ENCODE data around the gene KLHDC4.
"Not testable (repeated sequence)": the region's sequence is repeated elsewhere in the genome, so short reads cannot be mapped to it uniquely, and the experiment has no call there.

The KLHDC4 gene

DNA sequence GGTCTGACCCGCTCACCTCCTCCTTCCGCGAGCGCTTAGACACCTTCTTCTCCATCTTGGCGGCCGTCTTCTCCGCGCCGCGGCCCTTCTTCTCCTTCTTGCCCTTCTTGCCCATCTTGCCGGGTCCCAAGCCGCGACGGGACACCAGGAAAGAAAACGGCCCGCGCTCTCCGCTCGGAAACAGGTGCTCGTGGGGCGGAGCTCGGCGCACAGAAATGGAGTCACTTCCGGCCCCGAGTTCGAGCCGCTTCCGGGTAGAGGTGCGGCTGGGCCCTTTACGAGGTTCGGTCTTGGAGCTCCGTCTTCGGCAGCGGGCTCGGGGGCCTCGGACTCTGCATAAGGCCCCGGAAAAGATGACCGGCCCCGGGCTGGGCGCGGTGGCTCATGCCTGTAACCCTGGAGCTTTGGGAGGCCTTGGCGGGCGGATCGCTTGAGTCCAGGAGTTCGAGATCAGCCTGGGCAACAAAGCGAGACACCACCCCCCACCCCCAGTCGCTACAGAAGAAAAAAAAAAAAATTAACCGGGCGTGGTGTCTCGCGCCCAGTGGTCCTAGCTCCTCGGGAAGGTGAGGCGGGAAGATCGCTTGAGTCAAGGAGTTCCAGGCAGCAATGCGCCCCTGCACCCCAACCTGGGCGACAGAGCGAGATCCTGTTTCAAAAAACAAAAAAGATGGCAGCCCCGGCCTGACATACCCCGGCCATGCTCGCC is at the start of gene KLHDC4:
Gene KLHDC4 (minus strand): TSS at position 211 of the 709 bp plus-strand sequence. CDS start 96 bp downstream, at position 115.
- DNase-seq (ENCODE audit: low read depth), result no peak
- TF ChIP-seq, protein P1, sequence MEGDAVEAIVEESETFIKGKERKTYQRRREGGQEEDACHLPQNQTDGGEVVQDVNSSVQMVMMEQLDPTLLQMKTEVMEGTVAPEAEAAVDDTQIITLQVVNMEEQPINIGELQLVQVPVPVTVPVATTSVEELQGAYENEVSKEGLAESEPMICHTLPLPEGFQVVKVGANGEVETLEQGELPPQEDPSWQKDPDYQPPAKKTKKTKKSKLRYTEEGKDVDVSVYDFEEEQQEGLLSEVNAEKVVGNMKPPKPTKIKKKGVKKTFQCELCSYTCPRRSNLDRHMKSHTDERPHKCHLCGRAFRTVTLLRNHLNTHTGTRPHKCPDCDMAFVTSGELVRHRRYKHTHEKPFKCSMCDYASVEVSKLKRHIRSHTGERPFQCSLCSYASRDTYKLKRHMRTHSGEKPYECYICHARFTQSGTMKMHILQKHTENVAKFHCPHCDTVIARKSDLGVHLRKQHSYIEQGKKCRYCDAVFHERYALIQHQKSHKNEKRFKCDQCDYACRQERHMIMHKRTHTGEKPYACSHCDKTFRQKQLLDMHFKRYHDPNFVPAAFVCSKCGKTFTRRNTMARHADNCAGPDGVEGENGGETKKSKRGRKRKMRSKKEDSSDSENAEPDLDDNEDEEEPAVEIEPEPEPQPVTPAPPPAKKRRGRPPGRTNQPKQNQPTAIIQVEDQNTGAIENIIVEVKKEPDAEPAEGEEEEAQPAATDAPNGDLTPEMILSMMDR (conservative IDR thresholded peaks at IDR 0.05; ENCODE audit: low read depth, low read length), result no peak
- H3K4me3 ChIP-seq (ENCODE audit: low read length), result peak within 1 kb of the TSS; percentile 85

DNA sequence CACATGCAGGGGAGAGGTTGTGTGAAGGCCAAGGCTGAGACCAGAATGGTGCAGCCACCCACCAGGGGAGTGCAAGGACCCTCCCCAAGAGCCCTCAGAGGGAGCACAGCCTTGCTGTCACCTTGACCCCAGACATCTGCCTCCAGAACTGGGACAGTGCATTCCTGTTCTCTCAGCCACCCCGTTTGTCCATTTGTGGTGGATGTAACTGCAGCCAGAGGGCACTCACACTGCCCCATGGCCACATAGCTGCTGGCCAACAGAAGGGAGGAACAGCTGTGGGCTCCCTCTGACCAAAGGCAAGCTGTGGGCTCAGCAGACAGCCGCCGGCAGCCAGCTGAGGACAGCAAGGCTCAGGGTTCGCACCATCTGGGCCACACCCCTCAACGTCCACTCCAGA is 49.8 kb upstream of the KLHDC4 start:
- H3K4me3 ChIP-seq (ENCODE audit: low read length), result no peak overlapping the region
- DNase-seq (ENCODE audit: low read depth), result no peak
- TF ChIP-seq, protein P1 (conservative IDR thresholded peaks at IDR 0.05; ENCODE audit: low read depth, low read length), result peak; percentile 30

DNA sequence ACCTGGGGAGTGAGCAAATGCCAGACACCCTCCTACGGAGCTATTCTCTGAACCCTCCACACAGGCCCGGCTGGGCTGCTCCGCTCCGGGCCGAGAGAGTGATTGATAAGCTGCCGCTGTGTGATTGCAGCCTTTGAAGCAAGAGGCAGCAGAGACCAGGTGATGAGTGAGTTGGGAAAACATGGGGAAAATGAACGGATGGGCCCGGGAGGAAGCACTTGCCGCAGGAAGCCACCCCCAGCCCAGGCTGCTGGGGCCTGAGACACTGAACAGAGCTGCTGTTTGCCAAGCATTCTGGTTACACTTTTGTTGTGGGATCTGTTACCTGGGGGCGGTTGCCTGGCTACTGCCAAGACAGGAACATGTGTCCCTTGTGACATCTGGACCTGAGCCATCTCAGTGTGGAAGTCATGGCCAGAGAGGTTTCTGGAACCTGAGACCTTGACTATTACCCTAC is 46.4 kb upstream of the KLHDC4 start:
- H3K4me3 ChIP-seq (ENCODE audit: low read length), result no peak overlapping the region
- TF ChIP-seq, protein P1 (conservative IDR thresholded peaks at IDR 0.05; ENCODE audit: low read depth, low read length), result no peak
- DNase-seq (ENCODE audit: low read depth), result no peak

DNA sequence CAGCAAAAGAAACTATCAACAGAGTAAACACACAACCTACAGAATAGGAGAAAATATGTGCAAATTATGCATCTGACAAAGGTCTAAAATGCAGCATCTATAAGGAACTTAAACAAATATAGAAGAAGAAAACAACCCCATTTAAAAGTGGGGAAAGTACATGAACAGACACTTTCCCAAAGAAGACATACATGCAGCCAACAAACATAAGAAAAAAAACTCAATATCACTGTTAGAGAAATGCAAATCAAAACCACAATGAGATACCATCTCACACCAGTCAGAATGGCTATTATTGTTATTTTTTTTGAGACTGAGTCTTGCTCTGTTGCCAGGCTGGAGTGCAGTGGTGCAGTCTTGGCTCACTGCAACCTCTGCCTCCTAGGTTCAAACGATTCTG is 45.7 kb upstream of the KLHDC4 start:
- not testable (repeated sequence) for DNase-seq (ENCODE audit: low read depth); H3K4me3 ChIP-seq (ENCODE audit: low read length)

DNA sequence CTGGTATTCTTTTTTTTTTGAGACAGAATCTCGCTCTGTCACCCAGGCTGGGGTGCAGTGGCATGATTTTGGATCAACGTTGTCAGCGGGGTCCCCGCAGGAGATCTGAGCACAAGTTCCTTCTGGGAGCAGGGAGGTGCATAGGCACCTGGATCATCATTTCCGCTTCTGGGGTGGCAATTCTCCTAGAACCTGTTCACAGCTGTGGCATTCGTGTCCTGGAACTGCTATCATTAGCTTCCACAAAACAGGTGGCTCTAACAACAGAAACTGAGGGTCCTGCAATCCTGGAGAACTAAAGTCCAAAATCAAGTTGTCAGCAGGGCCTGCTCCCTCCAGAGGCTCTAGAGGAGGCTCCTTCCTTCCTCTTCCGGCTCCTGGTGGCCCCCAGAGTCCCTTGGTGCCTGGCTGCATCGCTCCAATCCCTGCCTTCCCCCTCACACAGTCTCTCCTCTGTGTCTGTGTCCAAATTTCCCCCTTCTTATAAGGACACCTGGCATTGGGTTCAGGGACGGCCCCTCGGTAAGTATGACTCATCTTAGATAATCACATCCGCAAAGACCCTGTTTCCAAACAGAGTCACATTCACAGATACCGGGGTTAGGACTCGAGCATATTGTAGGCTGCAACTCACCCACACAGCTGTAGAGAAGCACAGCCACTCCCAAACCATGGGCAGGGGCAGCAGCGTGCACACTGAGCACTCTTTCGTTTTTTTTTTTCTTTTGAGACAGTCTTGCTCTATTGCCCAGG is 43.5 kb upstream of the KLHDC4 start:
- TF ChIP-seq, protein P1 (conservative IDR thresholded peaks at IDR 0.05; ENCODE audit: low read depth, low read length), result no peak
- H3K4me3 ChIP-seq (ENCODE audit: low read length), result no peak overlapping the region
- DNase-seq (ENCODE audit: low read depth), result no peak

DNA sequence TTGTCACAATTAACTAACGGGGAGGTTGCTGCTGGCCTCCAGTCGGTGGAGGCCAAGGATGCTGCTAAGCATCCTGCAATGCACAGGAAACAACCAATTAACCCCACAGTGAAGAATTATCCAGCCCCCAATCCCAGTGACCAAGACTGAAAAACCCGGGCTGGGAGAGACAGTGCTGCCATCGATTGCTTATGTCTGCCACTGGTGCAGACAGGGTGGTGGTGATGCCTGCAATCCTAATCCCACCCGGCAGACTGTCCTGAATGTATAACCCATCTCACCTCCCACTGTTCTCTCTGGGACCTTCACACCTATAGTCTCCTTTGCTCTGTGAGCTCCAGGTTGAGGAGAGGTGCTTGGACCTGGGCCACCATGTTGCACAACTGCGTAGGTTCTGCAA is 42.3 kb upstream of the KLHDC4 start:
- TF ChIP-seq, protein P1 (conservative IDR thresholded peaks at IDR 0.05; ENCODE audit: low read depth, low read length), result no peak
- DNase-seq (ENCODE audit: low read depth), result no peak
- H3K4me3 ChIP-seq (ENCODE audit: low read length), result no peak overlapping the region

DNA sequence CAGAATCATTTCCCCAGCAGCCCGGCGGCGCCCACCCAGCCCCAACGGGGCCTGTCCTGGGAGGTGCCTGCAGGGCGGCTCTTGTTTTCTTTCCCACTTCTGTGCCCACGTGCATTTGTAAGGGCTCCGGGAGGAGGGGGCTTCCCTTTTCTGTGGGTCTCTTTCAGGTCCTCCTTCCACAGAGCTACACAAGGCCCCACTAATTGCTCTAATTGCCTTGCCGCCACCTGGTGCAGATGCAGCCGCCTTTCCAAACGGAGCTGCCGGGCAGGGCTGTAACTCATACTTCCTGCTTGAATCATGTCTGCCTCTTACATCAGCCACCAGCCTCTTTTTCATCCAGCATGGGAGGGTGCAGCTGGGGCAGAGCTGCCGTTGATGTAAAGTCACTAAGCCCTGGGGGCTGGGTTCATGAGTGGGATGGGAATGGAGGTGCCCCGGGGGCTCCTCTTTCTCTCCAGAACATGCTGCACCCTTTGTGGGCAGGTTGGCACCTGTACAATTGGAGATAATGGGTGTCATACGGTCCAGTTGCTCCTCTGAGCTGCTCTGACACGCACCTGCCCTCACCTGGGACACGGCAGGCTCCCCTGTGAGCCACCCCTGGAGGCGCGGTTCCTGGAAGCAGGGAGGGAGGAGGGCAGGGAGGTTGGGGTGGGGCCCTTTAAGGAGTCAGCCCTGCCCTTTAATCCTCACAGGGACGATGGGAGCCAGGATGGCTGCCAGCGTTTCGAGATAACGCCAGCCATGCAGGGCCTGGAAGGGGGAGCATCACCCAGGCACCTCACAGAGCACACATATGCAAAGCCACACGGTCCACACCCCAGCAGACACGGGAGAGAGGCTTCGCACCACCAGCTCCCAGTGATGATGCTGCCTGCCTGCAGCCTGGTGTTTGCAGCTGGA is 41.1 kb upstream of the KLHDC4 start:
- TF ChIP-seq, protein P1 (conservative IDR thresholded peaks at IDR 0.05; ENCODE audit: low read depth, low read length), result no peak
- DNase-seq (ENCODE audit: low read depth), result peak; percentile 64
- H3K4me3 ChIP-seq (ENCODE audit: low read length), result peak overlapping the region; percentile 26

All from retinal pigment epithelial cell (primary cell).